AG20443 (cell line): Measurements from ENCODE around the gene VIL1.

Source experiments
- DNase-seq: peaks from one replicate; pipeline ENCODE4 v3.0.0; 2012; ENCODE audit warnings: low spot score, mixed read lengths

VIL1 gene

GRCh38 chr2:218406209-218406948 lies 12.5 kb upstream of the VIL1 start:
- peak; percentile 98 for DNase-seq

- peak; percentile 48 for DNase-seq
These were observed 11.8 kb upstream of the VIL1 start for GRCh38 chr2:218406949-218407618.

GRCh38 chr2:218407717-218408116 lies 11.2 kb upstream of the VIL1 start:
- no peak for DNase-seq

DNA sequence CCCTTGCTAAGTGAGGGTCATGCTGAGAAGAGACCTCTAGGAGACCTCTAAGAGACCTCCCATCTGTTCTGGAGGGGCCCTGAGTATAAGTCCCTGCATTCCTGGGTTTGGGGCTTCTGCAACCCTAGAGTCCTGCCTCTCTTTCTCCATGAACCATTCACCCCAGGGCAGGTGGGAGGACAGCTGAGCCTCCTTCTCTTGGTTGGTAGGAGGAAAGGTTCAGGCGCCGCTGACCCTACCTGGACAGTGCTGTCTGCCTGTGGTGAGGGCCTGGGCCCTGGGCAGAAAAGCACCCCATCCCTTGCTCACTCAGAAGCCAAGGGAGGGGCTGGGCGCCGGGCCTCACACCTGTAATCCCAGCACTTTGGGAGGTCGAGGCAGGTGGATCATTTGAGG lies 604 bp upstream of the VIL1 start:
- no peak for DNase-seq

- no peak for DNase-seq
These were observed 800 bp downstream of the VIL1 start for GRCh38 chr2:218419630-218420216.

DNA sequence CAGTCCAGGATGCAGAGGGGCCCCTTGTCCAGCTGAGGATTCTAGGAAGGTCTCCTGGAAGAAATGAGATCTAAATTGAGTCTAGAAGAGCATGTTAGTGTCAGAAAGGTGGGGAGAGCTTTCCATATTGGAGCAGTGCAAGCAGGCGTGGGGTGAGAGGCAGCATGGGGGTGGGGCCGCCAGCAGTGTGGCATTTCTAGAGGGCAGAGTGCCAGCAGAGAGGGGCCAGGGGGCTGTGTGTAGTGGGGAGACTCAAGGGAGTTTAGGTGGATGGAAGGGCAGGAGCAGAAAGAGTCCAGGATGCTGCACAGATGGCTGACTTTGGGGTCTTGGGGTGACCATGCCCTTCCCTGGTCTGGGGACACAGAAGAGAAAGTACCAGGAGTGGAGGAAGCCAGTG lies 2.1 kb downstream of the VIL1 start:
- no peak for DNase-seq

GRCh38 chr2:218422403-218423086 lies 3.6 kb downstream of the VIL1 start:
- no peak for DNase-seq

- DNase-seq = no peak
These were observed 4.7 kb downstream of the VIL1 start for GRCh38 chr2:218423584-218423983.

GRCh38 chr2:218425531-218425930 lies 6.6 kb downstream of the VIL1 start:
- DNase-seq = no peak

DNA sequence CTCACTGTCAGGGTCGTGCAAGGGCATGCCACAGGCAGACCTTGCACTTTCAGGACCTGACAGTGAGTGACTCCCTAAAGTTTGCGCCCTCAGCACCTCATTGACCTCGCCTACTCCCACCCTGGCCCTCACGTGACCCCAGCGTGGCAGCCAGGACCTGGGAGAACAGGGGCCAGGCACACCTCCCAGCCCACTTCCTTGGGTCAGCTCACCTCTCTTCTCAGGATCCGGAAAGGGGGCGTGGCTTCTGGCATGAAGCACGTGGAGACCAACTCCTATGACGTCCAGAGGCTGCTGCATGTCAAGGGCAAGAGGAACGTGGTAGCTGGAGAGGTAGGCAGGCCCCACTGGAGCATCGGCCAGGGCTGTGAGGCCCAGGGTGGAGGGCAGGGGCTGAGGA lies 8.8 kb downstream of the VIL1 start:
- DNase-seq = no peak

- DNase-seq = no peak
These were observed 10.1 kb downstream of the VIL1 start for GRCh38 chr2:218428846-218429558.

- DNase-seq = no peak
These were observed 11.2 kb downstream of the VIL1 start for GRCh38 chr2:218429911-218430692.

- no peak for DNase-seq
These were observed 11.8 kb downstream of the VIL1 start for GRCh38 chr2:218430721-218431120.

DNA sequence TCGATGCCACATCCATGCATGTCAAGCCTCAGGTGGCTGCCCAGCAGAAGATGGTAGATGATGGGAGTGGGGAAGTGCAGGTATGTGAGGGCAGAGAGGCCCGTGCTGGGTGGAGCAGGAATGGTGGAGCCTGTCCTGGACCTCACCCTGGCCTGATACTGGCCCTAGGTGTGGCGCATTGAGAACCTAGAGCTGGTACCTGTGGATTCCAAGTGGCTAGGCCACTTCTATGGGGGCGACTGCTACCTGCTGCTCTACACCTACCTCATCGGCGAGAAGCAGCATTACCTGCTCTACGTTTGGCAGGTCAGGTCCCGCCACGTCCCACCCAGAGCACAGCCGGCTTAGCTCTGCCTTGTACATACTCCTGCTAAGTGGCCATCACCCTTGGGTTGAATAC lies 13.0 kb downstream of the VIL1 start:
- no peak for DNase-seq

- DNase-seq = no peak
These were observed 13.9 kb downstream of the VIL1 start for GRCh38 chr2:218432676-218433365.

DNA sequence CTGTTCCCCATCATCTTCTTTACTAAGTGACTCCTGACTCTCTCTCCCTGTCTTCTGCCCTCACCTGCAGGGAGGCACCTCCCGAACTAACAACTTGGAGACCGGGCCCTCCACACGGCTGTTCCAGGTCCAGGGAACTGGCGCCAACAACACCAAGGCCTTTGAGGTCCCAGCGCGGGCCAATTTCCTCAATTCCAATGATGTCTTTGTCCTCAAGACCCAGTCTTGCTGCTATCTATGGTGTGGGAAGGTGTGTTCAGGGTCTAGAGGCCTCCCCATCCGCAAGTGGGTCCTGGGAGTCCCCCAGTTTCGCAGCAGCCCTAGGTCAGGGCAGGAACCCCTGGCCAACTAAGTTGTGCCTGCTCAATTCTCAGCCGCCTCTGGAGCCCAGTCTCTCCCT lies 15.5 kb downstream of the VIL1 start:
- DNase-seq = no peak

- no peak for DNase-seq
These were observed 16.4 kb downstream of the VIL1 start for GRCh38 chr2:218435003-218435982.

DNA sequence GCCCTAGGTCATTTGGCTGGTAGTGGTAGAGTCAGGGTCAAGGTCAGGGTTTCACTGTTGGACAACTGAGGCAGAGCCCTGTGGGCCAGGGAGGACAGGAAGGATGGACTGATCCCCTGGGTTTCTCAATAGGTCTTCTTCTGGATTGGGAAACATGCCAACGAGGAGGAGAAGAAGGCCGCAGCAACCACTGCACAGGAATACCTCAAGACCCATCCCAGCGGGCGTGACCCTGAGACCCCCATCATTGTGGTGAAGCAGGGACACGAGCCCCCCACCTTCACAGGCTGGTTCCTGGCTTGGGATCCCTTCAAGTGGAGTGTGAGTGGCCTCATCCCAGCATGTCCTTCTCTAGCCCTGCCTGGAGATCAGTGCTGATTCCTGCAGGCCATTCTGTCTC lies 18.1 kb downstream of the VIL1 start:
- DNase-seq = no peak

- no peak for DNase-seq
These were observed 19.0 kb downstream of the VIL1 start for GRCh38 chr2:218437969-218438368.

DNA sequence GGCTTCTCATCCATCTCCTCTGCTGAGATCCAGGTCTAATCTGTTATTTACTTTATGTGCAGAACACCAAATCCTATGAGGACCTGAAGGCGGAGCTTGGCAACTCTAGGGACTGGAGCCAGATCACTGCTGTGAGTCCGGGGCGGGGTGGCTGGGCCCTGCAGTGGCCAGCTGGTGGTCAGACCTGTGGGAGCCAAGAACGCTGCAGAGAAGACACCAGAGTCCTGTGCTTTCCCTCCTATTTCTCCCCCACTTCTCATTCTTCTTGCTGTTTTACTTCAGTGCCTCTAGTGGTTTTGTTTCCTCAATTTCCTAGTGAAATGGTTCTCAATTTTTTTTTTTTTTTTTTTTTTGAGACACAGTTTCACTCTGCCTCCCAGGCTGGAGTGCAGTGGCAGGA lies 19.7 kb downstream of the VIL1 start:
- DNase-seq = no peak
